Activated CD4-positive, alpha-beta T cell treated with anti-CD3 and anti-CD28 coated beads, Interleukin-2, amount 10 ng/mL, durations not matched to agents 7 days and 5 days (primary cell): Measurements from ENCODE around the gene ARL15. TPM values are rescaled to one million over a fixed set of nuclear protein-coding genes. Genes with fewer than 3 reads are reported as not detected.
"Not testable (repeated sequence)": the region's sequence is repeated elsewhere in the genome, so short reads cannot be mapped to it uniquely, and the experiment has no call there.

ENCODE experiments used
- CTCF ChIA-PET: fragments of 350-600 bp; sonication (Branson Sonifier 250); formaldehyde crosslinking; loops from one replicate; lab custom pipeline; 2021; ENCODE audit warnings: antibody characterized with exemption; lab: Charles Lee
- POLR2A ChIA-PET: fragments of 350-600 bp; sonication (Branson Sonifier 250); formaldehyde crosslinking; loops from one replicate; lab custom pipeline; 2021; ENCODE audit warnings: antibody characterized with exemption; lab: Charles Lee
- DNase-seq: peaks from one replicate; pipeline ENCODE4 v3.0.0-alpha.2; 2020
- H3K27ac Mint-ChIP-seq: one replicate; pipeline ENCODE4 v1.8.0; 2021; ENCODE audit warnings: mild to moderate bottlenecking, moderate library complexity, mixed read lengths
- H3K27me3 Mint-ChIP-seq: one replicate; pipeline ENCODE4 v1.8.0; 2021; ENCODE audit warnings: mixed read lengths
- H3K36me3 Mint-ChIP-seq: one replicate; pipeline ENCODE4 v1.8.0; 2021; ENCODE audit warnings: low read depth, mixed read lengths
- H3K4me1 Mint-ChIP-seq: one replicate; pipeline ENCODE4 v1.8.0; 2021; ENCODE audit warnings: mixed read lengths
- H3K4me3 Mint-ChIP-seq: one replicate; pipeline ENCODE4 v1.8.0; 2021; ENCODE audit warnings: mild to moderate bottlenecking, moderate library complexity, mixed read lengths
- H3K9me3 Mint-ChIP-seq: one replicate; pipeline ENCODE4 v1.8.0; 2021; ENCODE audit warnings: mixed read lengths
- total RNA-seq, 2 experiments: library from RNA; stranded (reverse); gene quantifications; one replicate each; pipeline ENCODE4 v1.2.3, GENCODE V29; 2021

The ARL15 gene
- 10 to 100 TPM; 13.5 to 16.1 TPM for total RNA-seq

- H3K4me1 Mint-ChIP-seq = peaks cover 29% of the 10 kb centered on the region
- no peaks in the 10 kb centered on the region for H3K36me3 Mint-ChIP-seq
- peak; percentile 99 for DNase-seq
- peak within 1 kb of the TSS; percentile 97 for H3K27ac Mint-ChIP-seq
- peak within 1 kb of the TSS; percentile 94 for H3K4me3 Mint-ChIP-seq
- CTCF ChIA-PET = interaction anchor here (0.6 to 1.2 kb wide), 5 partner anchors 102 to 1485 kb away, joined by 3 to 5 read pairs (median 3); partner anchors contain the start of gene SNX18
- peaks cover 14% of the 10 kb centered on the region for H3K27me3 Mint-ChIP-seq
- H3K9me3 Mint-ChIP-seq = no peaks in the 10 kb centered on the region
- POLR2A ChIA-PET = interaction anchor here (0.6 to 0.9 kb wide), 4 partner anchors 727 to 1738 kb away, joined by 3 to 5 read pairs (median 3); no protein-coding TSS in a partner anchor
Measured at GRCh38 chr5:54310433-54311175, at the start of gene ARL15. ARL15 (minus strand) TSS chr5:54310573.

- H3K4me1 Mint-ChIP-seq = no peaks in the 10 kb centered on the region
Measured at GRCh38 chr5:54360089-54360488, 49.7 kb upstream of the ARL15 start.

GRCh38 chr5:54357408-54358058 lies 47.2 kb upstream of the ARL15 start:
- POLR2A ChIA-PET = no interaction called here
- Mint-ChIP-seq H3K27ac (no peak overlapping the region), H3K36me3 (no peaks in the 10 kb centered on the region), H3K27me3 (peaks cover 20% of the 10 kb centered on the region), H3K9me3 (peaks cover 14% of the 10 kb centered on the region), H3K4me3 (no peak overlapping the region), H3K4me1 (no peaks in the 10 kb centered on the region)
- CTCF ChIA-PET = interaction anchor here (0.7 to 1.5 kb wide), 2 partner anchors 11 to 18 kb away, joined by 3 to 4 read pairs; no protein-coding TSS in a partner anchor
- no peak for DNase-seq

More at GRCh38 chr5:54360089-54360488, 49.7 kb upstream of the ARL15 start:
- Mint-ChIP-seq H3K9me3 (no peaks in the 10 kb centered on the region), H3K27me3 (peaks cover 25% of the 10 kb centered on the region), H3K36me3 (no peaks in the 10 kb centered on the region), H3K27ac (no peak overlapping the region), H3K4me3 (no peak overlapping the region)
- POLR2A ChIA-PET = no interaction called here
- no peak for DNase-seq
- CTCF ChIA-PET = no interaction called here

GRCh38 chr5:54353933-54354564 lies 43.7 kb upstream of the ARL15 start:
- POLR2A ChIA-PET, H3K4me1 Mint-ChIP-seq, H3K4me3 Mint-ChIP-seq, DNase-seq, H3K27ac Mint-ChIP-seq, CTCF ChIA-PET, H3K36me3 Mint-ChIP-seq: not testable (repeated sequence)
- H3K27me3 Mint-ChIP-seq = peaks cover 14% of the 10 kb centered on the region
- H3K9me3 Mint-ChIP-seq = peaks cover 19% of the 10 kb centered on the region

GRCh38 chr5:54352580-54352979 lies 42.2 kb upstream of the ARL15 start:
- Mint-ChIP-seq H3K9me3 (peaks cover 20% of the 10 kb centered on the region), H3K27me3 (peaks cover 13% of the 10 kb centered on the region)
- POLR2A ChIA-PET, H3K4me3 Mint-ChIP-seq, H3K27ac Mint-ChIP-seq, DNase-seq, H3K4me1 Mint-ChIP-seq, H3K36me3 Mint-ChIP-seq: not testable (repeated sequence)
- CTCF ChIA-PET = interaction anchor here (1.0 kb wide), 1 partner anchor 33 kb away, joined by 3 read pairs; no protein-coding TSS in a partner anchor

- POLR2A ChIA-PET = no interaction called here
- peaks cover 4% of the 10 kb centered on the region for H3K27me3 Mint-ChIP-seq
- no peak overlapping the region for H3K27ac Mint-ChIP-seq
- peaks cover 15% of the 10 kb centered on the region for H3K9me3 Mint-ChIP-seq
- CTCF ChIA-PET = interaction anchor here (1.7 kb wide), 1 partner anchor 10 kb away, joined by 4 read pairs; no protein-coding TSS in a partner anchor
- no peaks in the 10 kb centered on the region for H3K36me3 Mint-ChIP-seq
- H3K4me3 Mint-ChIP-seq = no peak overlapping the region
- no peak for DNase-seq
- no peaks in the 10 kb centered on the region for H3K4me1 Mint-ChIP-seq
Measured at GRCh38 chr5:54347221-54347865, 37.0 kb upstream of the ARL15 start.

- CTCF ChIA-PET = interaction anchor here (0.6 kb wide), 1 partner anchor 17 kb away, joined by 3 read pairs; no protein-coding TSS in a partner anchor
- Mint-ChIP-seq H3K27me3 (peaks cover 5% of the 10 kb centered on the region), H3K36me3 (no peaks in the 10 kb centered on the region), H3K4me1 (no peaks in the 10 kb centered on the region), H3K9me3 (peaks cover 11% of the 10 kb centered on the region), H3K27ac (no peak overlapping the region), H3K4me3 (no peak overlapping the region)
- no peak for DNase-seq
- POLR2A ChIA-PET = no interaction called here
Measured at GRCh38 chr5:54344653-54345052, 34.3 kb upstream of the ARL15 start.

- Mint-ChIP-seq H3K27ac (no peak overlapping the region), H3K4me3 (no peak overlapping the region), H3K27me3 (peaks cover 7% of the 10 kb centered on the region), H3K9me3 (peaks cover 4% of the 10 kb centered on the region), H3K4me1 (no peaks in the 10 kb centered on the region), H3K36me3 (no peaks in the 10 kb centered on the region)
- ChIA-PET CTCF (no interaction called here), POLR2A (no interaction called here)
- no peak for DNase-seq
Measured at GRCh38 chr5:54341971-54342370, 31.6 kb upstream of the ARL15 start.

GRCh38 chr5:54337523-54337922 lies 27.1 kb upstream of the ARL15 start:
- no peak overlapping the region for H3K4me3 Mint-ChIP-seq
- ChIA-PET CTCF (interaction anchor here (0.6 kb wide), 1 partner anchor 103 kb away, joined by 3 read pairs; no protein-coding TSS in a partner anchor), POLR2A (no interaction called here)
- no peaks in the 10 kb centered on the region for H3K36me3 Mint-ChIP-seq
- no peaks in the 10 kb centered on the region for H3K4me1 Mint-ChIP-seq
- H3K27me3 Mint-ChIP-seq = peaks cover 11% of the 10 kb centered on the region
- H3K27ac Mint-ChIP-seq = no peak overlapping the region
- H3K9me3 Mint-ChIP-seq = peaks cover 16% of the 10 kb centered on the region
- DNase-seq = no peak

GRCh38 chr5:54332720-54333119 lies 22.3 kb upstream of the ARL15 start:
- no peak overlapping the region for H3K27ac Mint-ChIP-seq
- no peak overlapping the region for H3K4me3 Mint-ChIP-seq
- H3K9me3 Mint-ChIP-seq = peaks cover 16% of the 10 kb centered on the region
- no peaks in the 10 kb centered on the region for H3K4me1 Mint-ChIP-seq
- POLR2A ChIA-PET = no interaction called here
- H3K36me3 Mint-ChIP-seq = no peaks in the 10 kb centered on the region
- DNase-seq = no peak
- peaks cover 8% of the 10 kb centered on the region for H3K27me3 Mint-ChIP-seq
- CTCF ChIA-PET = no interaction called here

- CTCF ChIA-PET = no interaction called here
- Mint-ChIP-seq H3K36me3 (no peaks in the 10 kb centered on the region), H3K27me3 (peaks cover 7% of the 10 kb centered on the region), H3K4me3 (no peak overlapping the region), H3K4me1 (peaks cover 12% of the 10 kb centered on the region), H3K27ac (no peak overlapping the region), H3K9me3 (peaks cover 4% of the 10 kb centered on the region)
- POLR2A ChIA-PET = no interaction called here
- DNase-seq = no peak
Measured at GRCh38 chr5:54329731-54330709, 19.6 kb upstream of the ARL15 start.
